ENCODE measurements around the gene TMPRSS11D. TPM values are rescaled to one million over a fixed set of nuclear protein-coding genes. Genes with fewer than 3 reads are reported as not detected.
A peak's percentile ranks its signal among the peaks of the same experiment; 100 is the strongest.

TMPRSS11D gene
- total RNA-seq, 1 experiment from 2014 or later: not detected

GRCh38 chr4:67922697-67923096, 38.9 kb upstream of the TMPRSS11D start:
- ChIA-PET POLR2A (no interaction called here), RAD21 (ENCODE audit: low non-redundant PET in 1 of 2, low total read pairs in 2 of 2, uncharacterized antibody in 2 of 2, unreplicated experiment in 2 of 2) (no interaction called here), CTCF (no interaction called here)
- Histone ChIP-seq H3K27ac (ENCODE audit: low read depth, low read length) (no peak overlapping the region), H3K4me3 (replicated peaks in 1 of 2; ENCODE audit: low read depth in 1 of 2, low read length in 2 of 2) (no peak overlapping the region), H3K9me3 (ENCODE audit: control insufficient read depth in 1 of 2, insufficient read depth in 1 of 2, low read depth in 1 of 2, low read length in 2 of 2) (no peaks in the 10 kb centered on the region), H3K27me3 (ENCODE audit: insufficient read depth, low read length) (no peaks in the 10 kb centered on the region), H3K9me2 (ENCODE audit: insufficient read depth) (no peaks in the 10 kb centered on the region), H3K79me2 (ENCODE audit: insufficient read depth, low read length) (no peaks in the 10 kb centered on the region), H2AFZ (ENCODE audit: low read depth, low read length, poor library complexity, severe bottlenecking) (no peak overlapping the region), H3K4me2 (ENCODE audit: low read length) (no peak overlapping the region), H3K4me1 (ENCODE audit: control insufficient read depth in 1 of 2, insufficient read depth in 2 of 2, low read length in 2 of 2) (no peaks in the 10 kb centered on the region), H4K20me1 (ENCODE audit: insufficient read depth) (no peaks in the 10 kb centered on the region), H3K9ac (ENCODE audit: low read length) (no peak overlapping the region), H3K36me3 (ENCODE audit: control insufficient read depth in 1 of 2, insufficient read depth in 2 of 2, low read length in 2 of 2) (no peaks in the 10 kb centered on the region)
- intact Hi-C loops (cut with micrococcal nuclease): no loop called here
- TF ChIP-seq POLR2A (IDR thresholded peaks at IDR 0.05; ENCODE audit: borderline replicate concordance, extremely low read depth, insufficient read depth, insufficient read length): no peak
- no peak for TF ChIP-seq REST (IDR thresholded peaks at IDR 0.05; ENCODE audit: low read depth)
- TF ChIP-seq ELF1 (IDR thresholded peaks at IDR 0.05; ENCODE audit: borderline replicate concordance, low read depth): no peak
- TF ChIP-seq CEBPB (IDR thresholded peaks at IDR 0.05; ENCODE audit: low read depth): no peak
- DNase-seq (ENCODE audit: low read depth, low spot score): no peak
- no TSS peak for BruUV-seq (replicated peaks)
- ATAC-seq: no peak

GRCh38 chr4:67918428-67918827, 34.6 kb upstream of the TMPRSS11D start:
- H3K79me2 ChIP-seq (ENCODE audit: insufficient read depth, low read length): no peaks in the 10 kb centered on the region
- no peaks in the 10 kb centered on the region for H3K9me3 ChIP-seq (ENCODE audit: control insufficient read depth in 1 of 2, insufficient read depth in 1 of 2, low read depth in 1 of 2, low read length in 2 of 2)
- ATAC-seq (peak; percentile 72), DNase-seq (ENCODE audit: low read depth, low spot score) (peak; percentile 13)
- no peak overlapping the region for H3K4me3 ChIP-seq (replicated peaks in 1 of 2; ENCODE audit: low read depth in 1 of 2, low read length in 2 of 2)
- H3K27me3 ChIP-seq (ENCODE audit: insufficient read depth, low read length): no peaks in the 10 kb centered on the region
- H2AFZ ChIP-seq (ENCODE audit: low read depth, low read length, poor library complexity, severe bottlenecking): no peak overlapping the region
- no peak overlapping the region for H3K9ac ChIP-seq (ENCODE audit: low read length)
- BruUV-seq (replicated peaks): no TSS peak
- ChIA-PET CTCF (interaction anchor here (0.8 to 1.1 kb wide), 2 partner anchors 16 to 257 kb away, joined by 3 read pairs; no protein-coding TSS in a partner anchor), POLR2A (no interaction called here), RAD21 (ENCODE audit: low non-redundant PET in 1 of 2, low total read pairs in 2 of 2, uncharacterized antibody in 2 of 2, unreplicated experiment in 2 of 2) (no interaction called here)
- H3K4me2 ChIP-seq (ENCODE audit: low read length): no peak overlapping the region
- H3K4me1 ChIP-seq (ENCODE audit: control insufficient read depth in 1 of 2, insufficient read depth in 2 of 2, low read length in 2 of 2): no peaks in the 10 kb centered on the region
- no peaks in the 10 kb centered on the region for H3K36me3 ChIP-seq (ENCODE audit: control insufficient read depth in 1 of 2, insufficient read depth in 2 of 2, low read length in 2 of 2)
- no peak overlapping the region for H3K27ac ChIP-seq (ENCODE audit: low read depth, low read length)
- TF ChIP-seq CTCF (IDR thresholded peaks at IDR 0.05 in 2 of 3, conservative IDR thresholded peaks at IDR 0.05 in 1 of 3; ENCODE audit: borderline replicate concordance in 1 of 3, insufficient read depth in 1 of 3, low read depth in 2 of 3, low read length in 2 of 3): peak; percentile 47 to 73 (median 51); a peak in 5 of 6 replicates
- peak; percentile 73 for TF ChIP-seq RAD21 (IDR thresholded peaks at IDR 0.05; ENCODE audit: low read depth)
- TF ChIP-seq ZBTB33 (IDR thresholded peaks at IDR 0.05; ENCODE audit: extremely low read depth, insufficient replicate concordance, low read length): no peak
- intact Hi-C loops (cut with micrococcal nuclease): loop anchor here (1.0 to 10.0 kb wide), 3 partner anchors 70 to 456 kb away; no protein-coding TSS in a partner anchor
- H4K20me1 ChIP-seq (ENCODE audit: insufficient read depth): no peaks in the 10 kb centered on the region
- no peaks in the 10 kb centered on the region for H3K9me2 ChIP-seq (ENCODE audit: insufficient read depth)
